ENCODE measurements around the gene ARVCF.
"Not testable (repeated sequence)": the region's sequence is repeated elsewhere in the genome, so short reads cannot be mapped to it uniquely, and the experiment has no call there.

Gene ARVCF

DNA sequence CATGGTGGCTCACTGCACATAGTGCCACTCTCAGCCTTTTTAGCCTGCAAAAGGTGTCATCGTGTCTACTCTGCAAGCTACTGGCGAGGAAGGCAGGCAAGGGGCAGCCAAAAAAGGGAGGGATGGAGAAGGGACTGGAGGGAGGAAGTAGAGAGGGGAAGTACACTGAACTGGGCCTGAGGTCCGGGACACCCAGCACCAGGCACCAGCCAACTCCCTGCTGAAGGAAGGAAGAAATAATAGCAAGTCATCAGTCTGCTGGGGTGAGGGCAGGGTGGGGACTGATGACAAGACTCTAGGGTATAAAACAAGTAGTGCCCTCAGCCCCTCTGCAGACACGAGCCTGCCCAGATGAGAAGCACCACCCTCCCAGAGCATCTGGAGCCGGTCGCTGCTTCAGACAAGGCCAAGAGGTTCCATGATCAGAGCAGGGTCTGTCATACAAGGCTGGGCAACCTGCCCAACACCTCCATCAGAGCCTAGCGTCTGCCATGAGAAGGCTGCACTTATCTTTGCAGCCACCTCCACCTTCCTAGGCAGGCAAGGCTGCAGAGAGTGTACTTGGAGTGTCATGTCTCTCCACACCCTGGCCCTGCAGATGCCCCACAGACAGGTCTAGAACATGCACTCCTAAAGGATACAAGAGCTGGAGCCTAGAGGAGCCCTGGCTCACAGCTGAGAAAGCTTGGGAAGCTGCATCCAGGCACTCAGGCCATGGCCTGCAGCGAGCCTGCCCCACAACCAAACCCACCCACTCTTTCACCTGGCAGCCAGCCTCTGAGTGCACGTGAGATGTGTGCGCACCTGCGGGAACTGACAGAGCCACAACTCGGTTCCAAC is 84.0 kb downstream of the ARVCF start:
- no peak for ATAC-seq

DNA sequence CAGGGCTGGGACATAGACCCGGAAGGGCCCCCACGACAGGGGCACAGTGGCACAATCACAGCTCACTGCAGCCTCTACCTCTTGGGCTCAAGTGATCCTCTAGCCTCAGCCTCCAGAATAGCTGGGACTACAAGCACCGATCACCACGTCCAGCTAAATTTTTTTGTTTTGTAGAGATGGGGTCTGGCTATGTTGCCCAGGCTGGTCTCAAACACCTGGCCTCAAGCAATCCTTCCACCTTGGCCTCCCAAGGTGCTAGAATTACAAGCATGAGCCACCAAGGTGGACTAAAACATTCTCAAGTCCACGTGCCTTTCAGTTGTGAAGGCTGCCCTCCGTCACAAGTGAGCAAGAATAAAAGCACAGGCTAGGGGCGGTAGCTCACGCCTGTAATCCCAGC is 85.1 kb downstream of the ARVCF start:
- no peak for ATAC-seq

DNA sequence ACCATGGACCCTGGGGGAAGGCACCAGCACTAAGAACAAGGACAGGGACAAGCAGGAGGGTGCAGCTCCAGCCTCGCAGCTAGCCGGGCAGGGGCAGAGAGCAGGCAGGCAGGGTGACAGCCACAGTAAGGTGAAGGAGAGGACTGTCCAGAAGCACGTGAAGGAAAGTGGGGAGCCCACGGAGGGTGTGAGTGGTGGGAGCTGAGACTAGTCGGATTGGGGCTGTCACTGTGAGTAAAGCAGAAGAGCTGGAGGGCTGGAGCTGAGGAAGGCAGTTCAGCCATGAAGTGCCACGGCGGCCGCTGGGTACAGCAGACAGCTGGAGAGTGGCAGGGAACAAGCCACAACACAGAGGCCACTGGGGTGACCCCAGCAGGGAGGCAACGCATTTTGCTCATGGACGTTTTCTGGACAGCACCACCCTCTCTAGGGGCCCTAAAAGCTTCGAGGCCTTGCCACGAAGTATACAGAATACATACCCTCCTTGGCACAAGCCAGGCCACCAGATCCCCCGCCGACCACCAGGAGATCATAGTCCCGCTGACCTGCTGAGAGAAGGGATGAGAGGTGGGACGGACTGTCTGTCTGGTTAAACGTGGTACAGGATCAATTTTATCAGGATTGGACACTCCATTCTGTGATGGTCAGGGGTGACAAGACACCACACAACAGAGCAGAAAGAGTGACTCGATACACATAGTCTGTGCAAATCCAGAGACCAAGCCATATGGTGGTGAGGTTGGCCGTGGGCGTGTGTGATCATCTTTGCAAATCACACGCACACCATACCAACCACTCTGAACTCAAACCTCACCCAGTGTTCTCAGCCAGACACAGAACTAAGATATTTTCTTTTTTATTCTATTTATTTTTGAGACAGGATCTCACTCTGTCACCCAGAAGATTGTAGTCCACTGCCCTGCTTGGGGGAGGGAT is 85.8 kb downstream of the ARVCF start:
- ATAC-seq, result no peak

- ATAC-seq, result no peak
Measured at GRCh38 chr22:19929586-19930550, 86.8 kb downstream of the ARVCF start.

- ATAC-seq, result no peak
Measured at GRCh38 chr22:19928207-19928606, 88.4 kb downstream of the ARVCF start.

DNA sequence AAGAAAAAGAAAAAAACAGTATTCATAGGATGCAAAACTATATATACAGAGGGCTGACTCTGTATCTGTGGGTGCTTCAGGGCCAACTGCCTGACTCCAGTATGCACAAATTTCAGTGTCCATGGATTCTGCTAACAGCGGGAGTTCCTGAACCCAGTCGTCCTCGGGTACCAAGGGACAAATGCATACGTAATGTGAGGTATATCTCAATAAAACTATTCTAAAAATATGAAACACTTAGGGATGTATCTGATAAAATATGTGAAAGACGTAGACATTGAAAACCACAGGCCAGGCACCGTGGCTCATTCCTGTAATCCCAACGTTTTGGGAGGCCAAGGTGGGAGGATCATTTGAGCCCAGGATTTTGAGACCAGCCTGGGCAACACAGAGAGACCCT is 88.9 kb downstream of the ARVCF start:
- ATAC-seq, result no peak

DNA sequence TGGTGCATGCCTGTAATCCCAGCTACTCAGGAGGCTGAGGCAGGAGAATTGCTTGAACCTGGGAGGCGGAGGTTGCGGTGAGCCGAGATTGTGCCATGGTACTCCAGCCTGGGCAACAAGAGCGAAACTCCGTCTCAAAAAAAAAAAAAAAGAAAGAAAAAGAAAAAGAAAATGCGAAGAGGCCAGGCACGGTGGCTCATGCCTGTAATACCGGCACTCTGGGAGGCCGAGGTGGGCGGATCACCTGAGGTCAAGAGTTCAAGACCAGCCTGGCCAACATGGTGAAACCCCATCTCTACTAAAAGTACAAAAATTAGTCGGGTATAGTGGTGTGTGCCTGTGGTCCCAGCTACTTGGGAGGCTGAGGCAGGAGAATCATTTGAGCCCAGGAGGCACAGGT is 90.6 kb downstream of the ARVCF start:
- ATAC-seq, result not testable (repeated sequence)

- no peak for ATAC-seq
Measured at GRCh38 chr22:19923914-19924513, 92.6 kb downstream of the ARVCF start.

DNA sequence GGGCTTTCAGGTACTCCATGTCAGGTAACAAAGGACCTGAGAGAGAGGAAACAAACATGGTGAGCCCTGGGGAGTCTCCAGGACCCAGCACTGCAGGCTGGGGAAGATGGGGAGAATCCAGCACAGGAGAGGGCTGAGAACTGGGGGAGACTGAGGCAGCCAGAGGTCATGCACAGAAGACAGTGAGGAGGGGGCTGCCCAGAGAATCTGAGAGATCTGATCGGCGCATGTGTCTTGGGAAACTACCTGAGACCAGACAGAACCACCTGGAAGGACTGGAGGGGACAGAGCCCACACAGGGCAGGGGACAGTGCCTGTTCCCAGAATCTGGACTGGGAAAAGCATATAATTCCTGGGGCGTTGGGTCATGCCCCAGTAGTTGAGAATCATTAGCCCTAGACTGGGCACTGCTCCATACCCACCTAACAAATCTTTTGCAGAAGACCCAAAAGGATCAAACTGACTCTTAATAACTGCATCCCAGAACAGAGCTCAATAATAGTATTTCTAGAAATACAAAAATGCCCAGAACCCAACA is 95.0 kb downstream of the ARVCF start:
- ATAC-seq, result no peak
